Neural cell (in vitro differentiated cells): ENCODE results near the gene PSMB3.

ENCODE experiments used
- CTCF ChIP-seq: fragments of 450-650 bp; IDR thresholded peaks from 2 replicates; pipeline ENCODE4 v1.5.1; 2014; ENCODE audit warnings: antibody characterized with exemption, mild to moderate bottlenecking, moderate library complexity; ENCODE audit not compliant: poor library complexity, severe bottlenecking
- EP300 ChIP-seq: fragments of 450-650 bp; conservative IDR thresholded peaks from 2 replicates; pipeline ENCODE4 v1.6.1; 2014; ENCODE audit warnings: antibody characterized with exemption, mild to moderate bottlenecking, moderate library complexity; ENCODE audit not compliant: poor library complexity, severe bottlenecking
- EZH2 ChIP-seq: fragments of 200-600, 300-800 bp; shearing (Covaris generic), sonication (generic); IDR thresholded peaks from 2 replicates; pipeline ENCODE4 v1.6.1; 2014; ENCODE audit warnings: antibody characterized with exemption, low read length, borderline replicate concordance, mild to moderate bottlenecking; ENCODE audit not compliant: insufficient read depth, poor library complexity, severe bottlenecking
- POLR2AphosphoS5 ChIP-seq: IDR thresholded peaks from 2 replicates; pipeline ENCODE4 v1.6.1; 2012
- RAD21 ChIP-seq: fragments of 450-650 bp; conservative IDR thresholded peaks from 2 replicates; pipeline ENCODE4 v1.6.1; 2014; ENCODE audit warnings: antibody characterized with exemption, mild to moderate bottlenecking, moderate library complexity
- REST ChIP-seq: IDR thresholded peaks from 2 replicates; pipeline ENCODE4 v1.6.1; 2012; ENCODE audit warnings: borderline replicate concordance
- SMC3 ChIP-seq: fragments of 450-650 bp; conservative IDR thresholded peaks from 2 replicates; pipeline ENCODE4 v1.6.1; 2014; ENCODE audit warnings: antibody characterized with exemption, mild to moderate bottlenecking, moderate library complexity; ENCODE audit not compliant: poor library complexity

- TF ChIP-seq CTCF (no peak), EZH2 (no peak), POLR2AphosphoS5 (no peak), EP300 (no peak), RAD21 (no peak), SMC3 (no peak), REST (no peak)
Observed at GRCh38 chr17:38707678-38708351, 44.7 kb upstream of the PSMB3 start.
